ENCODE data around the gene SRGAP3.

DNA sequence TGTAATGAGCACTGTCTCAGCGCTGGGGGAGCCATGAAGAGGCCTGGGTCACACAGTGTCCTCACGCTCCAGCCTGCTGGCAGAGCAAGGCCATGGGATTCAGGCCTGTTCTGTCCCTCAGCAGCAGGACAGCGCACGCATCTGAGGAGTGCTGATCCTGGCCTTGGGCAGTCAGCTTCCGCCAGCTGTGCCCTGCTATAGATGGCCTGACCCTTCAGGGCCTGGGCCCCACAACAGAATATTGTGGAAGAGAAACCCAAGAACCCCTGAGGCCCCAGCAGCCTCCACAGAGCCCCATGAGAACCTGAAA, 78.6 kb downstream of the SRGAP3 start:
- TF ChIP-seq POLR2A (IDR thresholded peaks at IDR 0.05) = no peak
- TF ChIP-seq, protein P1, sequence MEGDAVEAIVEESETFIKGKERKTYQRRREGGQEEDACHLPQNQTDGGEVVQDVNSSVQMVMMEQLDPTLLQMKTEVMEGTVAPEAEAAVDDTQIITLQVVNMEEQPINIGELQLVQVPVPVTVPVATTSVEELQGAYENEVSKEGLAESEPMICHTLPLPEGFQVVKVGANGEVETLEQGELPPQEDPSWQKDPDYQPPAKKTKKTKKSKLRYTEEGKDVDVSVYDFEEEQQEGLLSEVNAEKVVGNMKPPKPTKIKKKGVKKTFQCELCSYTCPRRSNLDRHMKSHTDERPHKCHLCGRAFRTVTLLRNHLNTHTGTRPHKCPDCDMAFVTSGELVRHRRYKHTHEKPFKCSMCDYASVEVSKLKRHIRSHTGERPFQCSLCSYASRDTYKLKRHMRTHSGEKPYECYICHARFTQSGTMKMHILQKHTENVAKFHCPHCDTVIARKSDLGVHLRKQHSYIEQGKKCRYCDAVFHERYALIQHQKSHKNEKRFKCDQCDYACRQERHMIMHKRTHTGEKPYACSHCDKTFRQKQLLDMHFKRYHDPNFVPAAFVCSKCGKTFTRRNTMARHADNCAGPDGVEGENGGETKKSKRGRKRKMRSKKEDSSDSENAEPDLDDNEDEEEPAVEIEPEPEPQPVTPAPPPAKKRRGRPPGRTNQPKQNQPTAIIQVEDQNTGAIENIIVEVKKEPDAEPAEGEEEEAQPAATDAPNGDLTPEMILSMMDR (IDR thresholded peaks at IDR 0.05) = no peak
